Transverse colon (tissue), 4 donors: ENCODE data around the gene VAV2. TPM values are rescaled to one million over a fixed set of nuclear protein-coding genes. Genes with fewer than 3 reads are reported as not detected.

Source experiments
- DNase-seq: peaks from one replicate; pipeline ENCODE4 v3.0.0-alpha.2; 2019
- H3K27ac ChIP-seq, 4 donors: fragments of 200-600 bp; sonication (generic); 2 replicates each; pipeline ENCODE4 v1.5.1; 2016 to 2018; ENCODE audit warnings: inconsistent platforms in 4 of 4
- H3K27me3 ChIP-seq: fragments of 200-600 bp; sonication (generic); 2 replicates; pipeline ENCODE4 v1.5.1; 2017; ENCODE audit warnings: inconsistent platforms
- H3K36me3 ChIP-seq, 4 donors: fragments of 200-600 bp; sonication (generic); 2 replicates each; pipeline ENCODE4 v1.5.1; 2017 to 2019; ENCODE audit warnings: inconsistent platforms in 4 of 4
- H3K4me1 ChIP-seq, 4 donors: fragments of 200-600 bp; sonication (generic); 2 replicates each; pipeline ENCODE4 v1.5.1; 2017 to 2020; ENCODE audit warnings: inconsistent platforms in 4 of 4
- H3K4me3 ChIP-seq, 4 donors: fragments of 200-600 bp; sonication (generic); 1 replicate in 1 of 4; 2 replicates in 3 of 4; pipeline versions ENCODE4 v1.5.1 to v1.6.1; 2017 to 2019; ENCODE audit warnings: inconsistent platforms in 4 of 4
- H3K9me3 ChIP-seq, 2 donors: fragments of 200-600 bp; sonication (generic); 2 replicates each; pipeline ENCODE4 v1.5.1; 2017 to 2019; ENCODE audit warnings: inconsistent platforms in 2 of 2
- EP300 ChIP-seq: sonication (generic); formaldehyde crosslinking; IDR thresholded peaks from one replicate; pipeline ENCODE4 v1.6.1; 2017; ENCODE audit warnings: antibody characterized with exemption, low read depth
- POLR2A ChIP-seq: fragments of 450-650 bp; IDR thresholded peaks from one replicate; pipeline ENCODE4 v1.6.1; 2016; ENCODE audit warnings: antibody characterized with exemption, mild to moderate bottlenecking, moderate library complexity
- POLR2AphosphoS5 ChIP-seq, 3 donors: sonication (generic); formaldehyde crosslinking; IDR thresholded peaks; one replicate each; pipeline ENCODE4 v1.6.1; 2016; ENCODE audit warnings: antibody characterized with exemption in 3 of 3
- WGBS, 2 donors: methylation state at CpG; one replicate each; pipeline ENCODE4 v1.1.5; 2018; ENCODE audit warnings: low coverage in 1 of 2; 5-methylcytosine and 5-hydroxymethylcytosine counted together
- in situ Hi-C, 4 donors: fragments of 200-750 bp; cut with MboI; loops; one replicate each; pipeline versions ENCODE4 v1.15.0 to v1.15.1; 2017; ENCODE audit warnings: low sequenced_read_pairs in 3 of 4, low pct_ligation_motif_present in 1 of 4, low pct_unique_long_range_greater_than_20kb in 1 of 4
- intact Hi-C: fragments of 100-400 bp; cut with DNase I; formaldehyde crosslinking; loops from one replicate; pipeline ENCODE4 v1.15.1; 2023; ENCODE audit warnings: low total_unique reads
- total RNA-seq, 4 donors: library from RNA; depleted of rRNA; stranded (reverse); fragments of >200 nt; gene quantifications; one replicate each; pipeline ENCODE4 v1.1.0, GENCODE V29; 2016
- TF ChIP-seq, protein P1 (sequence below), 5 experiments: fragments of 200-600 bp in 3 of 5; fragments of 450-650 bp in 2 of 5; sonication (generic) in 3 of 5; IDR thresholded peaks; 1 replicate in 2 of 5; 2 replicates in 3 of 5; pipeline ENCODE4 v1.5.1; 2016 to 2017; ENCODE audit warnings: antibody characterized with exemption in 5 of 5, inconsistent platforms in 3 of 5, mild to moderate bottlenecking in 2 of 5, moderate library complexity in 1 of 5

The VAV2 gene
- total RNA-seq, 4 donors from 2014 or later, result 8.2 to 52.4 (median 24.5) TPM

DNA sequence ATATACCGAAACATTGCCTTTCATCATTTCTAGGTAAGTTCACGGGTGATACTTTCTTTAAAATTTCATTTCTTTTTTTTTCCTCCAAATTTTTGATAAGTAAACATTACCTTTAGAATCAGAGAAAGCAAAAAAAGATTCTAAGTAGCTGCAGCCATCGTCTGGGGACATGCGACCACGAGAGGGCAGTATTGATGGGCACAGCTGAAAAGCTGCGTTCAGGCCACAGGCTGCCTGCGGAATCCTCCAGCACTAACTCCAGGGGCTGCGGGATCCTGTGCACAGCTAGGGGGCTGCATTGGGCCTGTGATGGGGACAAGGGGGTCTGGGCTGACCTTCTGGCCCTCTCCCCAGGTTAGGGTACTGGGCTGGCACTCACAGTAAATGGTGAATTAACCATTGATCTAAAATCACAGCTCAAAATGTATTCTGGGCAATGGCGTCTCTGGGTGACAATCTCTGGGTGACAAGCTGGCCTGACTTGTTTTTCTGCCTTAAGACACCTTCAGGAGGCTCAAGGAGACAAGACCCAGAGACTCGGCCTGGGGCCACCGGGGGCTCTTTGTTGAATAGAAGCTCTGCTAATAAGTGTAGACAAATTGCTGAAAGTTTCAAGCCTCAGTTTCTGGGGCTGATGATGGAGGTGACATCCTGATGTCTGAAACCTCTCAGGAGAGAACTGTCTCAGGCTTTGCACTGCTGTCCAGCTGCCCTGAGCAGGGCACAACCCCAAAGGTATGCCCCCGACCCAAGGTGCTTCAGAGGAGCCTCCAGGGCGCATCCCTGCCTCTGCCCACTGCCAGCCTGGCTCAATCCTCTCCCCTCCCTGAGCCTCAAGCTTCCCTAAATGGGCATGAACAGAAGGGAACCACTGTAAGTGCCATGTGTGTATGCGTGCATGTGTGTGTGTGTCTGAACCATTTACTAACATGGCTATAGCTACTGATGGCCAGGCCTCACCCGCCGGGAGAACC, 209.7 kb downstream of the VAV2 start:
- Histone ChIP-seq H3K36me3 (no peaks in the 10 kb centered on the region), H3K27me3 (no peaks in the 10 kb centered on the region), H3K27ac (no peak overlapping the region), H3K4me1 (peaks cover 0 to 1% (median under 1%) of the 10 kb centered on the region in 4 donors), H3K4me3 (no peak overlapping the region), H3K9me3 (no peaks in the 10 kb centered on the region)
- intact Hi-C loops (no loop called here), in situ Hi-C loops (loop anchor here in 2 of 4 donors (25.0 kb wide), 1 partner anchor 330 kb away; no protein-coding TSS in a partner anchor)
- no peak for TF ChIP-seq POLR2AphosphoS5 (IDR thresholded peaks at IDR 0.05)
- TF ChIP-seq EP300, result no peak
- TF ChIP-seq POLR2A, result no peak
- TF ChIP-seq, protein P1, sequence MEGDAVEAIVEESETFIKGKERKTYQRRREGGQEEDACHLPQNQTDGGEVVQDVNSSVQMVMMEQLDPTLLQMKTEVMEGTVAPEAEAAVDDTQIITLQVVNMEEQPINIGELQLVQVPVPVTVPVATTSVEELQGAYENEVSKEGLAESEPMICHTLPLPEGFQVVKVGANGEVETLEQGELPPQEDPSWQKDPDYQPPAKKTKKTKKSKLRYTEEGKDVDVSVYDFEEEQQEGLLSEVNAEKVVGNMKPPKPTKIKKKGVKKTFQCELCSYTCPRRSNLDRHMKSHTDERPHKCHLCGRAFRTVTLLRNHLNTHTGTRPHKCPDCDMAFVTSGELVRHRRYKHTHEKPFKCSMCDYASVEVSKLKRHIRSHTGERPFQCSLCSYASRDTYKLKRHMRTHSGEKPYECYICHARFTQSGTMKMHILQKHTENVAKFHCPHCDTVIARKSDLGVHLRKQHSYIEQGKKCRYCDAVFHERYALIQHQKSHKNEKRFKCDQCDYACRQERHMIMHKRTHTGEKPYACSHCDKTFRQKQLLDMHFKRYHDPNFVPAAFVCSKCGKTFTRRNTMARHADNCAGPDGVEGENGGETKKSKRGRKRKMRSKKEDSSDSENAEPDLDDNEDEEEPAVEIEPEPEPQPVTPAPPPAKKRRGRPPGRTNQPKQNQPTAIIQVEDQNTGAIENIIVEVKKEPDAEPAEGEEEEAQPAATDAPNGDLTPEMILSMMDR (IDR thresholded peaks at IDR 0.05), result peak; percentile 72 to 81 (median 79)
- 45 to 66% methylated on average over 2 to 16 of the region's 16 CpGs for WGBS, 2 donors
- DNase-seq, result peak; percentile 76

DNA sequence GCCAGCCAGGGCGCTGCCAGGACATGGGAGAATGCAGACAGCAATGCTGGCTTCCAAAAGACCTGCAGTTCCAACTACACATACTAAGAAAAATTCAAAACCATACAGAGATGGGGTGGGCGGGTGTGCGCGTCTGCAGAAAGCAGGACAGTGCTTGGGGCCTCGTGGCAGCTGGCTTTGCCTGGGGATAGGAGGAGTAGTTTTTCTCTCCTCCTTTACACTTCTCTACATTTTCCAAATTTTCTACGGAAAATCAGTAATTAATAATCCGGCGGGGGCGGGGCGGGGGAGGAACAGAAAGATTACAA, 210.3 kb downstream of the VAV2 start:
- intact Hi-C loops, result no loop called here

DNA sequence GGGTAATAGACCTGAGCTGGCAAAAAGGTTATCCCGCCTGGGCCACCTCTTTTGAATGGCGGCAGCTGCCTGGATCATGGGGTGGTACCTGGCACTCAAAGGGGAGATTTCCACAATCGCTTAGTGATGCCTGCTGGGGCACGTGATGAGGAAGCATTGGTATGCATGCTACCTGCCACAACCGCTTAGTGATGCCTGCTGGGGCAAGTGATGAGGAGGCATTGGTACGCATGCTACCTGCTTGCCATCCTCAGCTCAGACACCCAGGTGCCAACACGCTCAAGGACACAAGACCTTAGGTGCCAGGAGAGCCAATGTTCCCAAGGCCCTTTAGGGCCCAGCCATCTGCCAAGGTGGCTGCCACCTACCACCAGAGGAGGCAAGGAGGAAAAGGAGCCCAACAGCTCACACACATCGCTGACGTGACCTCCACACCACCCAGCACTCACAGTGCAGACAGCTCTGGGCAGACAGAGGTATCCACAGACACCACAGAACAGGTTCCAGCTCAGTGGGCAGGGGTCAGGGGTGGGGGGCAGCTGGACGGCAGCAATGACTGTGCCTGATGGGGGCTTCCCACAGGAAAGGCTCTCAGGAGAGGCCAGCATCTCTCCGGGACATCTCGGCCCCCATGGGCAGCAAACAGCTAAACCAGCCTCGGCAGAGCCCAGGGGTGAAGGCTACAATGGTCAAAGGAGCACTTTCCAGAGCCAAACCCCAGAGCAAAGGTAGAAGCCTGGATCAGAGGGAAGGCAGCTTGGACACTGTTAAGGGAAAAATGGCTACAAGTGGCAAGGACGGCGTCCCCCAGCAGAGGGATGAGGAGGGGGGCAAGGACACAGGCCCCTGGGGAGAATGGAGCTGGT, 210.9 kb downstream of the VAV2 start:
- H3K9me3 ChIP-seq, result no peaks in the 10 kb centered on the region
- DNase-seq, result no peak
- H3K4me3 ChIP-seq, result no peak overlapping the region
- WGBS, 2 donors, result 97% methylated on average over 15 of the region's 15 CpGs; no CpG with 5 or more reads in 1 of the 2 donors
- no peaks in the 10 kb centered on the region for H3K4me1 ChIP-seq
- TF ChIP-seq EP300, result no peak
- TF ChIP-seq, protein P1 (IDR thresholded peaks at IDR 0.05), result no peak
- TF ChIP-seq POLR2A, result no peak
- no peak for TF ChIP-seq POLR2AphosphoS5 (IDR thresholded peaks at IDR 0.05)
- H3K27me3 ChIP-seq, result no peaks in the 10 kb centered on the region
- H3K36me3 ChIP-seq, result no peaks in the 10 kb centered on the region
- no peak overlapping the region for H3K27ac ChIP-seq
- intact Hi-C loops (no loop called here), in situ Hi-C loops (loop anchor here in 2 of 4 donors (25.0 kb wide), 1 partner anchor 331 kb away; no protein-coding TSS in a partner anchor)

More for the DNA sequence above, 210.3 kb downstream of the VAV2 start:
- H3K36me3 ChIP-seq, result no peaks in the 10 kb centered on the region
- no peak for DNase-seq
- H3K27me3 ChIP-seq, result no peaks in the 10 kb centered on the region
- no peaks in the 10 kb centered on the region for H3K9me3 ChIP-seq
- TF ChIP-seq, protein P1 (IDR thresholded peaks at IDR 0.05), result no peak
- TF ChIP-seq POLR2AphosphoS5 (IDR thresholded peaks at IDR 0.05) (no peak), EP300 (no peak), POLR2A (no peak)
- WGBS, 2 donors, result 87 to 91% methylated on average over 8 to 10 of the region's 10 CpGs
- in situ Hi-C loops, result loop anchor here in 2 of 4 donors (25.0 kb wide), 1 partner anchor 331 kb away; no protein-coding TSS in a partner anchor
- H3K4me1 ChIP-seq, result no peaks in the 10 kb centered on the region
- H3K4me3 ChIP-seq, result no peak overlapping the region
- no peak overlapping the region for H3K27ac ChIP-seq
